PC-3 (cell line): ENCODE results near the gene RBPJ. TPM values are rescaled to one million over a fixed set of nuclear protein-coding genes. Genes with fewer than 3 reads are reported as not detected.
"Not testable (repeated sequence)": the region's sequence is repeated elsewhere in the genome, so short reads cannot be mapped to it uniquely, and the experiment has no call there.

Experiments
- ATAC-seq: fragments of 200-7000 bp; cut with Tn5 transposase; 2 replicates; pipeline ENCODE4 v1.9.1; 2020; ENCODE audit warnings: mild to moderate bottlenecking, moderate library complexity
- BruUV-seq: library from RNA; stranded (reverse); fragments of 400-500 nt; replicated peaks from 2 replicates; lab custom pipeline; 2021; lab: Mats Ljungman, UMichigan
- CTCF ChIA-PET: fragments of 300-600 bp; sonication (Branson Sonifier 250); formaldehyde crosslinking; loops from one replicate; lab custom pipeline; 2022; ENCODE audit warnings: antibody characterized with exemption; lab: Charles Lee
- POLR2A ChIA-PET: fragments of 300-600 bp; sonication (Branson Sonifier 250); formaldehyde crosslinking; loops from one replicate; lab custom pipeline; 2022; ENCODE audit warnings: antibody characterized with exemption; ENCODE audit not compliant: unreplicated experiment; lab: Charles Lee
- DNase-seq: peaks from one replicate; pipeline ENCODE4 v3.0.0-alpha.2; 2015
- H2AFZ ChIP-seq: fragments of 300-600 bp; sonication (generic); 2 replicates; pipeline ENCODE4 v1.6.0; 2016; ENCODE audit warnings: antibody characterized with exemption, low read length
- H3F3A ChIP-seq: fragments of 300-600 bp; sonication (generic); one replicate; pipeline ENCODE4 v1.6.0; 2017; ENCODE audit warnings: antibody characterized with exemption, low read length, control low read depth, mild to moderate bottlenecking; ENCODE audit not compliant: unreplicated experiment
- H3K27ac ChIP-seq: fragments of 300-600 bp; sonication (generic); 2 replicates; pipeline ENCODE4 v1.5.1; 2016; ENCODE audit warnings: mild to moderate bottlenecking, low read length
- H3K27me3 ChIP-seq: fragments of 300-600 bp; sonication (generic); 2 replicates; pipeline ENCODE4 v1.6.1; 2016; ENCODE audit warnings: low read length, mixed read lengths
- H3K36me3 ChIP-seq: fragments of 300-600 bp; sonication (generic); 2 replicates; pipeline ENCODE4 v1.6.1; 2016; ENCODE audit warnings: low read depth, mixed run types, low read length, mixed read lengths
- H3K4me1 ChIP-seq: fragments of 300-600 bp; sonication (generic); 2 replicates; pipeline ENCODE4 v1.5.1; 2016; ENCODE audit warnings: low read length; ENCODE audit not compliant: insufficient read depth
- H3K4me2 ChIP-seq: fragments of 300-600 bp; sonication (generic); 2 replicates; pipeline ENCODE4 v1.6.0; 2016; ENCODE audit warnings: low read length
- H3K4me3 ChIP-seq: fragments of 300-600 bp; sonication (generic); 2 replicates; pipeline ENCODE4 v1.5.1; 2016; ENCODE audit warnings: mild to moderate bottlenecking, low read length, mixed read lengths
- H3K79me2 ChIP-seq: fragments of 300-600 bp; sonication (generic); 2 replicates; pipeline ENCODE4 v1.6.1; 2017; ENCODE audit warnings: low read length, mixed read lengths
- H3K9ac ChIP-seq: fragments of 300-600 bp; sonication (generic); 2 replicates; pipeline ENCODE4 v1.6.0; 2016; ENCODE audit warnings: mild to moderate bottlenecking, low read length
- H3K9me2 ChIP-seq: fragments of 300-600 bp; sonication (generic); replicated peaks from 2 replicates; pipeline ENCODE4 v1.6.1; 2016; ENCODE audit warnings: mixed run types, low read length, mixed read lengths
- H3K9me3 ChIP-seq: fragments of 300-600 bp; sonication (generic); 2 replicates; pipeline ENCODE4 v1.6.1; 2016; ENCODE audit warnings: low read length, mixed read lengths
- H4K20me1 ChIP-seq: fragments of 300-600 bp; sonication (generic); 2 replicates; pipeline ENCODE4 v1.6.1; 2016; ENCODE audit warnings: low read length, mixed read lengths
- EZH2 ChIP-seq: fragments of 300-600 bp; sonication (generic); IDR thresholded peaks from one replicate; pipeline ENCODE4 v1.6.1; 2017; ENCODE audit warnings: antibody characterized with exemption, mild to moderate bottlenecking, low read length; ENCODE audit not compliant: unreplicated experiment
- EZH2phosphoT487 ChIP-seq: fragments of 300-600 bp; sonication (generic); IDR thresholded peaks from 2 replicates; pipeline ENCODE4 v1.6.1; 2018; ENCODE audit warnings: mild to moderate bottlenecking, antibody characterized with exemption, low read length, borderline replicate concordance
- intact Hi-C: fragments of 100-400 bp; cut with micrococcal nuclease; formaldehyde crosslinking; loops from 2 replicates; pipeline ENCODE4 v1.9.0; 2023
- total RNA-seq: library from RNA; depleted of rRNA; stranded (reverse); fragments of >200 nt; gene quantifications from 2 replicates; pipeline ENCODE4 v1.2.3, GENCODE V29; 2014
- TF ChIP-seq, protein P1 (sequence below): fragments of 300-600 bp; sonication (generic); conservative IDR thresholded peaks from 2 replicates; pipeline ENCODE4 v1.5.1; 2017; ENCODE audit warnings: antibody characterized with exemption, low read depth, mild to moderate bottlenecking, low read length

Gene RBPJ
- total RNA-seq, 1 experiment from 2014 or later = 39.1 TPM

DNA sequence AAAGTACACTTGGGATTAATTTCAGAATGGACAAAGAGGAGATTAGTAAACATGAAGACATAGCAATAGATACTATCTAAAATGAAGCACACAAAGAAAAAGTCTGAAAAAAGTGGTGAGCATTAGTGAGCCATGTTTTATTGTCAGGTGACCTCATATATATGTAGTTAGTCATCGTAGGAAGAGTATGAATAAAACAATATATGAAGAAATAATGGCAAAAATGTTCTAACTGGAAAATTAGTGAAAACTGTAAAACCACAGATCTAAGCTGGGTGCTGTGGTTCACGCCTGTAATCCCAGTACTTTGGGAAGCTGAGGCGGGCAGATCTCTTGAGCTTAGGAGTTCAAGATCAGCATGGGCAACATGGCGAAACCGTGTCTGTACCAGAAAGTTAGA is 67.9 kb downstream of the RBPJ start:
- DNase-seq (peak; percentile 45), ATAC-seq (peak; percentile 48)
- TF ChIP-seq, protein P1, sequence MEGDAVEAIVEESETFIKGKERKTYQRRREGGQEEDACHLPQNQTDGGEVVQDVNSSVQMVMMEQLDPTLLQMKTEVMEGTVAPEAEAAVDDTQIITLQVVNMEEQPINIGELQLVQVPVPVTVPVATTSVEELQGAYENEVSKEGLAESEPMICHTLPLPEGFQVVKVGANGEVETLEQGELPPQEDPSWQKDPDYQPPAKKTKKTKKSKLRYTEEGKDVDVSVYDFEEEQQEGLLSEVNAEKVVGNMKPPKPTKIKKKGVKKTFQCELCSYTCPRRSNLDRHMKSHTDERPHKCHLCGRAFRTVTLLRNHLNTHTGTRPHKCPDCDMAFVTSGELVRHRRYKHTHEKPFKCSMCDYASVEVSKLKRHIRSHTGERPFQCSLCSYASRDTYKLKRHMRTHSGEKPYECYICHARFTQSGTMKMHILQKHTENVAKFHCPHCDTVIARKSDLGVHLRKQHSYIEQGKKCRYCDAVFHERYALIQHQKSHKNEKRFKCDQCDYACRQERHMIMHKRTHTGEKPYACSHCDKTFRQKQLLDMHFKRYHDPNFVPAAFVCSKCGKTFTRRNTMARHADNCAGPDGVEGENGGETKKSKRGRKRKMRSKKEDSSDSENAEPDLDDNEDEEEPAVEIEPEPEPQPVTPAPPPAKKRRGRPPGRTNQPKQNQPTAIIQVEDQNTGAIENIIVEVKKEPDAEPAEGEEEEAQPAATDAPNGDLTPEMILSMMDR = no peak
- H4K20me1 ChIP-seq = no peaks in the 10 kb centered on the region
- H2AFZ ChIP-seq = no peak overlapping the region
- H3K4me2 ChIP-seq = 0 out of 2 replicates have a peak overlapping the region, but pooled peaks have one; percentile 5
- H3K4me1 ChIP-seq = peaks cover 9% of the 10 kb centered on the region
- peaks cover 9% of the 10 kb centered on the region for H3K79me2 ChIP-seq
- H3K36me3 ChIP-seq = peaks cover 15% of the 10 kb centered on the region; the same call in 1 of the 2 replicates
- H3K9ac ChIP-seq = no peak overlapping the region
- no peak overlapping the region for H3K4me3 ChIP-seq
- peak overlapping the region; percentile 22; the same call in 1 of the 2 replicates for H3K27ac ChIP-seq
- no TSS peak for BruUV-seq
- no peaks in the 10 kb centered on the region for H3K27me3 ChIP-seq
- H3K9me3 ChIP-seq = no peaks in the 10 kb centered on the region
- no peaks in the 10 kb centered on the region for H3K9me2 ChIP-seq
- POLR2A ChIA-PET = no interaction called here
- intact Hi-C loops = no loop called here
- CTCF ChIA-PET = no interaction called here
- no peaks in the 10 kb centered on the region for H3F3A ChIP-seq

DNA sequence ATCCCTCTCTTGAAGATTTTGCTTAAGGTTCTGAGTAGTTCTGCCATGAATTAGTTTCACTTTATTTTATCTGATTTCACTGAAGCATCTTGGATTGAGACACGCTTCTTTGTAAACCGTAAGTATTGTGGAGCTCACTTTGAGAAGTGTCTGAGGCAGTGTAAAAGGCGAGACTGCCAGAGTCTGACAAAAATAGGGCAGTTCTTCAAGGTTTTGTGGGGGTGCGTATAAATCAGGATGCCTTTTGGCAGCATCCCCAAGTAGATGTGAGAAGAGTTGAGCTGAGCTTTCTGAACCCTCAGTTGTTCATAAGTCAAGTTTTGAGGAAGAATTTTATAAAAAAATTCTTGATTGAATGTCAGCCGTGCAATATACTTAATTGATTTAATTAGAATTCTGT is 76.3 kb downstream of the RBPJ start:
- ATAC-seq (no peak), DNase-seq (no peak)
- no peaks in the 10 kb centered on the region for H3K9me2 ChIP-seq
- no peak overlapping the region for H3K4me2 ChIP-seq
- no peaks in the 10 kb centered on the region for H3K27me3 ChIP-seq
- no peak overlapping the region for H3K9ac ChIP-seq
- no TSS peak for BruUV-seq
- H3F3A ChIP-seq = no peaks in the 10 kb centered on the region
- H2AFZ ChIP-seq = no peak overlapping the region
- no peak overlapping the region for H3K4me3 ChIP-seq
- H4K20me1 ChIP-seq = no peaks in the 10 kb centered on the region
- TF ChIP-seq EZH2phosphoT487 (no peak), EZH2 (no peak)
- TF ChIP-seq, protein P1 = no peak
- ChIA-PET CTCF (no interaction called here), POLR2A (no interaction called here)
- H3K27ac ChIP-seq = no peak overlapping the region
- intact Hi-C loops = no loop called here
- H3K4me1 ChIP-seq = no peaks in the 10 kb centered on the region
- H3K36me3 ChIP-seq = no peaks in the 10 kb centered on the region
- H3K9me3 ChIP-seq = no peaks in the 10 kb centered on the region
- no peaks in the 10 kb centered on the region for H3K79me2 ChIP-seq

DNA sequence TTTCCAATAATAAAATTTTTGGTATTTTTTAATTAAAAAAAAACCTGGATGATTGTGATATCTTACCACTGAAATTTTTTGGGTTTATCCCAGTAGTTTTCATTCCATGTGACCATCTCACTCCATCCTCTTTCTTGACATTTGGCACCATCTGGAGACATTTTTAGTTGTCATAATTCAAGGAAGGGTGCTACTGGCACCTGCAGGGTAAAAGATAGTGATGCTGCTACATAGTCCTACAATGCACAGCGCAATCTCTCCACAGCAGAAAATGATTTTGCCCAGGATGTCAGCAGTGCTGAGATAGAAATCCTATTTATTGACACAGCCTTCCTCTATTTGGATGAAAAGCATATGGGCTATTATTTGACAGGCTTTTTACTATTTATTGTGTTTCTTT is 79.3 kb downstream of the RBPJ start:
- no peaks in the 10 kb centered on the region for H3K4me1 ChIP-seq
- ATAC-seq = no peak
- BruUV-seq = no TSS peak
- H3K9ac ChIP-seq = no peak overlapping the region
- DNase-seq = no peak
- TF ChIP-seq EZH2 = no peak
- TF ChIP-seq, protein P1 = 0 out of 2 replicates have a peak, but pooled peaks have one; percentile 12
- H2AFZ ChIP-seq = no peak overlapping the region
- no peaks in the 10 kb centered on the region for H3K27me3 ChIP-seq
- H3K9me3 ChIP-seq = no peaks in the 10 kb centered on the region
- no peaks in the 10 kb centered on the region for H3F3A ChIP-seq
- 0 out of 2 replicates have a peak, but pooled peaks cover 4% of the 10 kb centered on the region for H3K79me2 ChIP-seq
- POLR2A ChIA-PET = no interaction called here
- H3K4me3 ChIP-seq = no peak overlapping the region
- H3K36me3 ChIP-seq = peaks cover 6% of the 10 kb centered on the region; the same call in 1 of the 2 replicates
- H3K9me2 ChIP-seq = no peaks in the 10 kb centered on the region
- H4K20me1 ChIP-seq = no peaks in the 10 kb centered on the region
- CTCF ChIA-PET = no interaction called here
- intact Hi-C loops = no loop called here
- H3K27ac ChIP-seq = no peak overlapping the region
- no peak overlapping the region for H3K4me2 ChIP-seq

DNA sequence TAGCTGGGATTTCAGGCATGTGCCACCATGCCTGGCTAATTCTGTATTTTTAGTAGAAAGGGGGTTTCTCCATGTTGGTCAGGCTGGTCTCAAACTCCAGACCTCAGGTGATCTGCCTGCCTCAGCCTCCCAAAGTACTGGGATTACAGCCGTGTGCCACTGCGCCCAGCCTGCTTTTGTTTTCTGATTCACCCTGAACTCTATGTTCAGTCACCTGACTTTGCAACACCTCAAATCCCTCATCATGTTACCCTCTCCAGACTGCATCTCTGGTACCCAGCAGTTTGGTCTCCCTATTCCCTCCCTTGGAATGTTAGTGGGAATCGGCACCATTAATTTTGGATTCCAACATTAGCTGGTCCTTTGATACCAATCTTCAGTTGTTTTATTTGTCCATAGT is 81.2 kb downstream of the RBPJ start:
- H3K4me3 ChIP-seq, H3K9ac ChIP-seq, CTCF ChIA-PET, intact Hi-C loops, POLR2A ChIA-PET, H3F3A ChIP-seq, H3K4me1 ChIP-seq, H3K79me2 ChIP-seq, ATAC-seq, H2AFZ ChIP-seq, DNase-seq, BruUV-seq, H3K27ac ChIP-seq, H3K9me3 ChIP-seq, H3K9me2 ChIP-seq, H3K27me3 ChIP-seq, H3K4me2 ChIP-seq, H4K20me1 ChIP-seq: not testable (repeated sequence)
- peaks cover 23% of the 10 kb centered on the region for H3K36me3 ChIP-seq
